Measurements from ENCODE around the gene TBX4. TPM values are rescaled to one million over a fixed set of nuclear protein-coding genes. Genes with fewer than 3 reads are reported as not detected.

The TBX4 gene
- total and polyA plus RNA-seq, 2 of the 13 experiments (the other 11 are each of a cell fraction or from before 2014, with no cell fraction given), result 0.11 to 1.1 TPM

DNA sequence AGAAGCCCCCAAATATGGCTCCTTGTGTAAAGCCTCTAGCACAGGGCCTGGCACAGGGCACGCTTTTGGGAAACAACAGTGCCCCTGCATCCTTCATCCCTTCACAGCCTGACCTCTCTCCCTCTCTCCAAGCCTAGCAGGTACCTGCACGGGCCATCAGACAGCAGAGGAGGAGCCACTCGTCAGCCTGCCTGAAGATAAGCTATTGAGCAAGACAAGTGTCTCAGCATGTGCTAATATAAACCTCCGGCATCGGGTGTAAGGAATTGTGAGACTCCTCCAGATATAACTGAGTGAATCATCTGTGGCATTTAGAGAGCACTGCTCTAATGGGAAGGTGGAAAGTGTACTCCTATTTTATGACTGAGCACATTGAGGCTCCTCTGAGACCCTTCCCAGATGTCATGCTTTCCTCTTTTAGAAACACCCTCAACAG, 38.3 kb downstream of the TBX4 start:
- in situ Hi-C loops (cut with HindIII; ENCODE audit: extremely low pct_ligation_motif_present, low pct_unique_long_range_greater_than_20kb) (loop anchor here (5.0 kb wide), 1 partner anchor 73 kb away; no protein-coding TSS in a partner anchor), intact Hi-C loops (cut with micrococcal nuclease; ENCODE audit: unreplicated experiment) (loop anchor here (5.0 to 10.0 kb wide), 2 partner anchors 33 to 204 kb away; no protein-coding TSS in a partner anchor)
- Histone ChIP-seq H3K36me3 (replicated peaks in 1 of 2; ENCODE audit: control insufficient read depth in 1 of 2, insufficient read depth in 2 of 2, low read length in 2 of 2) (no peaks in the 10 kb centered on the region), H3K79me2 (ENCODE audit: insufficient read depth, low read length) (no peaks in the 10 kb centered on the region), H3K4me2 (ENCODE audit: low read depth, low read length) (no peak overlapping the region), H3K4me3 (replicated peaks in 1 of 3; ENCODE audit: insufficient read depth in 1 of 3, low read depth in 2 of 3, low read length in 3 of 3) (no peak overlapping the region), H3K27me3 (ENCODE audit: control insufficient read depth in 1 of 2, insufficient read depth in 2 of 2, low read length in 2 of 2) (no peaks in the 10 kb centered on the region), H3K9me3 (ENCODE audit: low read length) (no peaks in the 10 kb centered on the region), H4K20me1 (ENCODE audit: insufficient read depth, low read length) (no peaks in the 10 kb centered on the region), H3K27ac (ENCODE audit: extremely low read length, insufficient read depth, low read length) (no peak overlapping the region), H2AFZ (ENCODE audit: low read length) (no peak overlapping the region), H3K4me1 (ENCODE audit: insufficient read depth, low read length) (peaks cover 91% of the 10 kb centered on the region), H3K9ac (ENCODE audit: insufficient read depth, low read depth, low read length) (no peak overlapping the region)
- ChIA-PET CTCF (ENCODE audit: low intra/inter-chr PET ratio, low total read pairs) (no interaction called here), POLR2A (no interaction called here)
- BruUV-seq (replicated peaks), result no TSS peak
- FAIRE-seq (peak; percentile 15), DNase-seq (ENCODE audit: low spot score) (no peak), ATAC-seq (no peak)
- TF ChIP-seq ZNF451 (CRISPR knock-in tag; IDR thresholded peaks at IDR 0.05) (0 out of 2 replicates have a peak, but pooled peaks have one; percentile 18), NFRKB (IDR thresholded peaks at IDR 0.05) (no peak), CEBPG (CRISPR knock-in tag; IDR thresholded peaks at IDR 0.05) (peak; percentile 46), SOX13 (IDR thresholded peaks at IDR 0.05) (no peak), SOX13 (CRISPR knock-in tag; conservative IDR thresholded peaks at IDR 0.05 in 1 of 2, IDR thresholded peaks at IDR 0.05 in 1 of 2) (no peak), AHR (CRISPR knock-in tag; IDR thresholded peaks at IDR 0.05) (no peak), YY1 (IDR thresholded peaks at IDR 0.05; ENCODE audit: insufficient read depth, insufficient replicate concordance, low read depth, low read length) (no peak), ZNF263 (CRISPR knock-in tag; IDR thresholded peaks at IDR 0.05) (peak; percentile 37; the same call in 1 of the 2 replicates), TMF1 (CRISPR knock-in tag; IDR thresholded peaks at IDR 0.05; ENCODE audit: low read depth) (no peak), ZNF343 (CRISPR knock-in tag; IDR thresholded peaks at IDR 0.05) (0 out of 2 replicates have a peak, but pooled peaks have one; percentile 51)
- TF ChIP-seq, protein P1, sequence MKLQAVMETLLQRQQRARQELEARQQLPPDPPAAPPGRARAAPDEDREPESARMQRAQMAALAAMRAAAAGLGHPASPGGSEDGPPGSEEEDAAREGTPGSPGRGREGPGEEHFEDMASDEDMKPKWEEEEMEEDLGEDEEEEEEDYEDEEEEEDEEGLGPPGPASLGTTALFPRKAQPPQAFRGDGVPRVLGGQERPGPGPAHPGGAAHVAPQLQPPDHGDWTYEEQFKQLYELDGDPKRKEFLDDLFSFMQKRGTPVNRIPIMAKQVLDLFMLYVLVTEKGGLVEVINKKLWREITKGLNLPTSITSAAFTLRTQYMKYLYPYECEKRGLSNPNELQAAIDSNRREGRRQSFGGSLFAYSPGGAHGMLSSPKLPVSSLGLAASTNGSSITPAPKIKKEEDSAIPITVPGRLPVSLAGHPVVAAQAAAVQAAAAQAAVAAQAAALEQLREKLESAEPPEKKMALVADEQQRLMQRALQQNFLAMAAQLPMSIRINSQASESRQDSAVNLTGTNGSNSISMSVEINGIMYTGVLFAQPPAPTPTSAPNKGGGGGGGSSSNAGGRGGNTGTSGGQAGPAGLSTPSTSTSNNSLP (IDR thresholded peaks at IDR 0.05; ENCODE audit: low read depth, low read length), result no peak
- TF ChIP-seq, protein P2, sequence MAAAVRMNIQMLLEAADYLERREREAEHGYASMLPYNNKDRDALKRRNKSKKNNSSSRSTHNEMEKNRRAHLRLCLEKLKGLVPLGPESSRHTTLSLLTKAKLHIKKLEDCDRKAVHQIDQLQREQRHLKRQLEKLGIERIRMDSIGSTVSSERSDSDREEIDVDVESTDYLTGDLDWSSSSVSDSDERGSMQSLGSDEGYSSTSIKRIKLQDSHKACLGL (CRISPR knock-in tag; IDR thresholded peaks at IDR 0.05), result no peak
- WGBS (ENCODE audit: low lambda C conversion rate), result 46% methylated on average over 5 of the region's 5 CpGs

Measured in HepG2 (cell line).